ENCODE measurements around the gene NINL.
"Not testable (repeated sequence)": the region's sequence is repeated elsewhere in the genome, so short reads cannot be mapped to it uniquely, and the experiment has no call there.

The NINL gene

GRCh38 chr20:25584905-25585704, at the start of gene NINL:
NINL (minus strand) TSS chr20:25585531; CDS start chr20:25526587, 58,944 bp downstream.
- no peak within 1 kb of the TSS for H3K27ac Mint-ChIP-seq
- DNase-seq (peak; percentile 2), ATAC-seq (replicated peaks) (peak; percentile 72 to 76)
- H3K9me3 Mint-ChIP-seq = peaks cover 2 to 3% of the 10 kb centered on the region in 2 donors
- H3K27me3 Mint-ChIP-seq = peaks cover 29 to 36% of the 10 kb centered on the region in 2 donors
- peaks cover 6 to 7% of the 10 kb centered on the region in 2 donors for H3K4me1 Mint-ChIP-seq
- H3K36me3 Mint-ChIP-seq = peaks cover 3 to 7% of the 10 kb centered on the region in 2 donors
- H3K4me3 Mint-ChIP-seq = peak within 1 kb of the TSS; percentile 54 to 73

GRCh38 chr20:25632940-25633790, 47.8 kb upstream of the NINL start:
- H3K4me1 Mint-ChIP-seq = peaks cover 1 to 8% of the 10 kb centered on the region in 2 donors
- H3K4me3 Mint-ChIP-seq = no peak overlapping the region
- no peak for ATAC-seq (replicated peaks)

GRCh38 chr20:25630615-25631014, 45.3 kb upstream of the NINL start:
- not testable (repeated sequence) for H3K27me3 Mint-ChIP-seq; H3K27ac Mint-ChIP-seq; H3K4me3 Mint-ChIP-seq; H3K4me1 Mint-ChIP-seq; H3K9me3 Mint-ChIP-seq; DNase-seq; ATAC-seq (replicated peaks)
- peaks cover 21 to 22% of the 10 kb centered on the region in 2 donors for H3K36me3 Mint-ChIP-seq

More at GRCh38 chr20:25632940-25633790, 47.8 kb upstream of the NINL start:
- peaks cover 2 to 3% of the 10 kb centered on the region in 2 donors for H3K9me3 Mint-ChIP-seq
- no peak overlapping the region for H3K27ac Mint-ChIP-seq
- DNase-seq = no peak
- H3K36me3 Mint-ChIP-seq = peaks cover 23 to 27% of the 10 kb centered on the region in 2 donors
- no peaks in the 10 kb centered on the region for H3K27me3 Mint-ChIP-seq

- no peak for ATAC-seq (replicated peaks)
- H3K27me3 Mint-ChIP-seq = no peaks in the 10 kb centered on the region
- no peak overlapping the region for H3K27ac Mint-ChIP-seq
Observed at GRCh38 chr20:25629816-25630499, 44.6 kb upstream of the NINL start.

GRCh38 chr20:25626779-25627178, 41.4 kb upstream of the NINL start:
- Mint-ChIP-seq H3K27me3 (no peaks in the 10 kb centered on the region), H3K9me3 (peaks cover 4 to 9% of the 10 kb centered on the region in 2 donors), H3K27ac (no peak overlapping the region), H3K4me3 (no peak overlapping the region), H3K4me1 (peaks cover 16 to 24% of the 10 kb centered on the region in 2 donors), H3K36me3 (peaks cover 13 to 16% of the 10 kb centered on the region in 2 donors)
- DNase-seq (no peak), ATAC-seq (replicated peaks) (no peak)

More at GRCh38 chr20:25629816-25630499, 44.6 kb upstream of the NINL start:
- Mint-ChIP-seq H3K4me3 (no peak overlapping the region), H3K4me1 (peaks cover 4 to 8% of the 10 kb centered on the region in 2 donors), H3K36me3 (peaks cover 15 to 16% of the 10 kb centered on the region in 2 donors), H3K9me3 (peaks cover 4 to 9% of the 10 kb centered on the region in 2 donors)
- no peak for DNase-seq

- no peak for DNase-seq
- Mint-ChIP-seq H3K27me3 (no peaks in the 10 kb centered on the region), H3K4me1 (peaks cover 23 to 32% of the 10 kb centered on the region in 2 donors), H3K9me3 (peaks cover 4 to 9% of the 10 kb centered on the region in 2 donors), H3K27ac (peak overlapping the region; percentile 96), H3K36me3 (peaks cover 8 to 22% of the 10 kb centered on the region in 2 donors), H3K4me3 (peak overlapping the region; percentile 91)
- ATAC-seq (replicated peaks) = no peak
Observed at GRCh38 chr20:25624500-25624939, 39.2 kb upstream of the NINL start.

GRCh38 chr20:25623736-25624499, 38.6 kb upstream of the NINL start, which contains the start of gene NANP:
NANP (minus strand) TSS chr20:25624014; CDS start chr20:25623948, 66 bp downstream.
- Mint-ChIP-seq H3K27ac (peak within 1 kb of the TSS; percentile 96), H3K27me3 (no peaks in the 10 kb centered on the region), H3K4me3 (peak within 1 kb of the TSS; percentile 91), H3K4me1 (peaks cover 23 to 32% of the 10 kb centered on the region in 2 donors), H3K36me3 (peaks cover 8 to 22% of the 10 kb centered on the region in 2 donors), H3K9me3 (peaks cover 4 to 9% of the 10 kb centered on the region in 2 donors)
- ATAC-seq (replicated peaks) (peak; percentile 86 to 87), DNase-seq (peak; percentile 96)

GRCh38 chr20:25623225-25623735, 37.9 kb upstream of the NINL start:
- peak; percentile 11 to 24 for ATAC-seq (replicated peaks)
- DNase-seq = peak; percentile 20
- H3K4me1 Mint-ChIP-seq = peaks cover 23 to 32% of the 10 kb centered on the region in 2 donors
- H3K4me3 Mint-ChIP-seq = peak overlapping the region; percentile 91
- no peaks in the 10 kb centered on the region for H3K27me3 Mint-ChIP-seq
- H3K36me3 Mint-ChIP-seq = peaks cover 7 to 21% of the 10 kb centered on the region in 2 donors
- H3K27ac Mint-ChIP-seq = peak overlapping the region; percentile 96
- peaks cover 3 to 8% of the 10 kb centered on the region in 2 donors for H3K9me3 Mint-ChIP-seq

GRCh38 chr20:25622450-25623224, 37.3 kb upstream of the NINL start:
- DNase-seq = no peak
- peaks cover 0 to 4% of the 10 kb centered on the region in 2 donors for H3K9me3 Mint-ChIP-seq

GRCh38 chr20:25622049-25622448, 36.7 kb upstream of the NINL start:
- DNase-seq (no peak), ATAC-seq (replicated peaks) (no peak)
- peak overlapping the region; percentile 91 for H3K4me3 Mint-ChIP-seq
- H3K4me1 Mint-ChIP-seq = peaks cover 25 to 32% of the 10 kb centered on the region in 2 donors
- H3K36me3 Mint-ChIP-seq = peaks cover 4 to 21% of the 10 kb centered on the region in 2 donors
- H3K27me3 Mint-ChIP-seq = no peaks in the 10 kb centered on the region
- H3K9me3 Mint-ChIP-seq = peaks cover 0 to 4% of the 10 kb centered on the region in 2 donors
- H3K27ac Mint-ChIP-seq = peak overlapping the region; percentile 42

More at GRCh38 chr20:25622450-25623224, 37.3 kb upstream of the NINL start:
- Mint-ChIP-seq H3K36me3 (peaks cover 4 to 21% of the 10 kb centered on the region in 2 donors), H3K27me3 (no peaks in the 10 kb centered on the region), H3K27ac (peak overlapping the region; percentile 96), H3K4me1 (peaks cover 25 to 32% of the 10 kb centered on the region in 2 donors), H3K4me3 (peak overlapping the region; percentile 91)
- ATAC-seq (replicated peaks) = no peak

GRCh38 chr20:25619514-25619913, 34.2 kb upstream of the NINL start:
- H3K4me3 Mint-ChIP-seq = no peak overlapping the region
- no peak for ATAC-seq (replicated peaks)
- H3K4me1 Mint-ChIP-seq = peaks cover 20 to 31% of the 10 kb centered on the region in 2 donors
- no peaks in the 10 kb centered on the region for H3K9me3 Mint-ChIP-seq
- DNase-seq = no peak
- H3K27me3 Mint-ChIP-seq = no peaks in the 10 kb centered on the region
- no peak overlapping the region for H3K27ac Mint-ChIP-seq
- peaks cover 11 to 22% of the 10 kb centered on the region in 2 donors for H3K36me3 Mint-ChIP-seq

- DNase-seq = no peak
- Mint-ChIP-seq H3K27ac (no peak overlapping the region), H3K9me3 (no peaks in the 10 kb centered on the region), H3K4me1 (no peaks in the 10 kb centered on the region), H3K4me3 (no peak overlapping the region), H3K36me3 (peaks cover 4 to 8% of the 10 kb centered on the region in 2 donors), H3K27me3 (no peaks in the 10 kb centered on the region)
- ATAC-seq (replicated peaks) = no peak
Observed at GRCh38 chr20:25608774-25609173, 23.4 kb upstream of the NINL start.

Measured in stimulated activated naive B cell treated with anti-CD40 and anti-IgM and Interleukin-4, amounts not matched to agents 10 μg/mL and 1 μg/mL and 100 μg/mL, for 72 hours (primary cell).